ENCODE measurements around the gene ALG5.
A peak's percentile ranks its signal among the peaks of the same experiment; 100 is the strongest.

ALG5 gene

GRCh38 chr13:36979361-36980050 is 19.6 kb downstream of the ALG5 start:
- no peak for FAIRE-seq

DNA sequence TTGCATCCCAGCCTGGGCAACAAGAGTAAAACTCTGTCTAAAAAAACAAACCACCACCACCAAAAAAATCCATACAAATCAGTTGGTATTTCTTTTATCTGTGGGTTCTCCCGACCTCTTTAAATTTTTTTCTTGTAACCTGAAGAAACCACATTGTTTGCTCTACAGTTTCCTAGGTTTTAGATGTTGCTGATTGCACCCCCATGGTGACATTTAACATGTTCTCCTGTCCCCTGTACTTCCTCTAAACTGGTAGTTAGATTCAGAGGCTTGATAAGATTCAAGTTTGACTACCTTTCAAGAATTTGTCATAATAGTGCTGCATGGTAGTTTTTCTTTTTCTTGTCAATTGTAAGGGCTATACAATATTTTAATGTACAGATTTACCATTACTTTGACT is 24.0 kb downstream of the ALG5 start:
- FAIRE-seq = no peak

DNA sequence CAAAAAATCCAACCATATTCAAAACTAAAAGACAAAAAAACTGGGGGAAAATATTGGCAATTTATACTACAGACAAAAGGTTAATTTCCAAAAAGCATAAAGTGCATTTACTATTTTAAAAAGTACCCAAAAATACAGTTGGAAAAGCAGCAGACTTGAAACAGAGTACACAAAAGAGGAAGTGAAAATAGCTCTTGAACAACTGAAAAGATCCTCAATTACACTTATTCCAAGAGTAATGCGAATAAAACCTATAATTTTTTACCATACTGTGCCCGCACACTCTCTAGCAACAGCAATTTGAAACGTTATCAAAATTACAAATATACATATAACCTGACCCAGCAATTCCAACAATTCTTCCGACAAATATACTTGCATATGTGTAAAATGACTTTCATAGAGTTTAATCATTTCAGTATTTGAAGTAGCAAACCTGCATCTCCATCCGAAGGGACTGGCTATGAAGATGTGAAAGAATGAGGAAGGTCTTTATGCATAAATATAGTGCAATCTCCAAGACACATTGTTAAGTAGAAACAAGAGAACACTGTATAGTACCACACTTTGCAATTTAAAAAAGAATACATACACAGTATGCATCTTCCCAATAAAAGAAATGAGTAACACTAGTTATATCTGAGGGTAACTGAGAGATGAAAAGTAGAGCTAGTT is 25.4 kb downstream of the ALG5 start:
- FAIRE-seq = peak; percentile 77

GRCh38 chr13:36973009-36973408 is 26.1 kb downstream of the ALG5 start:
- FAIRE-seq = no peak

DNA sequence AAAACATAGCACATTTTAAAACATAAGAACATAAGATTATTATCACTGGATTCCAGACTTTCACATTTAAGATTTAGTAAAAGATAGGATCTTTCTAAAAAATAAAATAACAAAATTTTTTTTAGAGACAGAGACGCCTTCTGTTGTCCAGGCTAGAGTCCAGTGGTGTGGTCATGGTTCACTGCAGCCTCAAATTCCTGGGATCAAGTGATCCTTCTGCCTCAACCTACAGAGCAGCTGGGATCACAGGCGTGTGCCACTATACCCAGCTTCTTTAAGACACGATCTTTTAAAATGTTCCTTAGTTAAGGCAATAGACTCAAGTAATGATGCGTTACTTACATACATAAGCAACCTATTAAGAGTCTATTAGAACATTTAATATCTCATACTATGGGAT is 32.7 kb downstream of the ALG5 start:
- FAIRE-seq = no peak

DNA sequence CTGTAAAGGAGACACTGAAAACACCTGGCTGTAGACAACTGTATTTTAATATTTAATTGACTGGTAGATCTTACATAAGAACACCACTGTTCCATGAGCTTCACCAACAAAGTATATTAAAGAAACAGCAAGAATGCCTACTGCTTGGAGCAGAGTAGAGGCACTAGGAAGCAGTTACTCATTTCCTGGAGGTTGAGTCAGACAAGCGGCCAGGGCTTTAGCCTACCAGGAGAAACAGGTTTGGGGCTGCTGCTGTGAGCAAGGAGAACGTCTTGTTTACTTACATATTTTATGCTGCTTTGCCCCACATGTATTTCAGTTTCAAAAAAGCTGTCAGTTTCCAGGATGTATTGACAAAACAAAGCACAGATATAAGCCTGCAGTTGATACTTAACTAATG is 33.4 kb downstream of the ALG5 start:
- FAIRE-seq = no peak

- no peak for FAIRE-seq
These were observed 39.6 kb downstream of the ALG5 start for GRCh38 chr13:36959456-36960116.

GRCh38 chr13:36954542-36954941 is 44.6 kb downstream of the ALG5 start:
- no peak for FAIRE-seq

DNA sequence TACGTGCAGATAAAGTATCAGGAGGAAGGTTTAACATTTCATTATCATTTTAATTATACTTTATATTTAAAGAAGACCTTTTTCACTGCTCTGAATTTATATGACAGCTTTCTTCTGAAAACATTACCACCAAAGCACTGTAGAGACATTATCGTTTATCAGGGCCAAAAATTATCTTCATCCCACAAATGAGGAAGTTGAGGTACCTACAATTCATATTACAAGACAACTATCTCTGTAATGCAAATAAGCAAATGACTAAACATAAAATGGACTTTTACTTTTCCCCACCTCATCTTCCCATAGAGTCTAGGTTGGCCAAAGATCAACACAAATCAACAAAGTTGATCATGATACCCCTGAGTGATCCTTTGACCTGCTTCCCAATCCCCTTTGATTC is 48.2 kb downstream of the ALG5 start:
- FAIRE-seq = no peak

- no peak for FAIRE-seq
These were observed 48.8 kb downstream of the ALG5 start for GRCh38 chr13:36950330-36950729.

DNA sequence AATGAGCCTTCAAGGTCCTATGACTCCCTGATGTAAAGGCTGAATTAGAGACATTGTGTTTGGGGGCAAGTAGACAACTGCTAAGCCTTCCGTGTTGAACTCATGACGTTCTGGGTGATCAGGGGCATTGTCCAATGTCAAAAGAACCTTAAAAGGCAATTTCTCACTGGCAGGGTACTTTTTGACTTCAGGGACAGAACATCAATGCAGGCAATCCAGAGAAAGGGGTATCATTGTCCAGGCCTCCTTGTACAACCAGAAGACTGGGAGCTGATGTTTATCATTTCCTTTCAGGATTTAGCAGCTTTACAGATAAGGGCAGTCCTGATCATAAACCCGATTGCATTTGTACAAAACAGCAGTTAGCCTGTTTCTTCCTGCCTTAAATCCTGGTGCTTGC is 54.1 kb downstream of the ALG5 start:
- FAIRE-seq = no peak

- no peak for FAIRE-seq
These were observed 73.5 kb downstream of the ALG5 start for GRCh38 chr13:36925603-36926002.

GRCh38 chr13:36924001-36924400 is 75.1 kb downstream of the ALG5 start:
- no peak for FAIRE-seq

- FAIRE-seq = no peak
These were observed 77.4 kb downstream of the ALG5 start for GRCh38 chr13:36921631-36922301.

DNA sequence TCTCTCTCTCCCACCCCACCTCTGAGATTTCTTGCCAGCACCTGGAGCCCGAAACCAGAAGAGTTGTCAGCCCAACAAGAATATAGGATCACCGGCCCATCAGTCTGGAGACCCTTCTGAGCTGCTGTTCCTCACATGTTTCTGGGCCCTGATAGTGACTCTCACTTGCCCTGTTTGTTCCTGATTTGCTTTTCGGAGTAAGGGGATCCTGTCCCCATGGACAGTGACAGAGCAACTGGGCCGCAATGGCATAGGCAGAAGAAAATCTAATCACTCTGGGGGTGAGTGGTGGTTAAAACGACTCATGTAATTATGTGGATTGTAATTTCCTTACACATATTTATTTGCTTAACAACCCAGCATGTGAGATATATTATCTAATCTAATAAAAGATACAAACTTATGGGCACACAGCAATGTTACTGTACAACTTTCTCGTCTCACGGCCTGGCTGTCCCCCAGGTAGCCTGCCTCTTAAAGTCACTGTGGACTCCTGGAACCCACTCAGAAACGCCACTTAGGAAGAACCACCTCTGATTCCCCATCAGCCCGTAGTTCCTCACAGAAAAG is 78.4 kb downstream of the ALG5 start:
- no peak for FAIRE-seq

DNA sequence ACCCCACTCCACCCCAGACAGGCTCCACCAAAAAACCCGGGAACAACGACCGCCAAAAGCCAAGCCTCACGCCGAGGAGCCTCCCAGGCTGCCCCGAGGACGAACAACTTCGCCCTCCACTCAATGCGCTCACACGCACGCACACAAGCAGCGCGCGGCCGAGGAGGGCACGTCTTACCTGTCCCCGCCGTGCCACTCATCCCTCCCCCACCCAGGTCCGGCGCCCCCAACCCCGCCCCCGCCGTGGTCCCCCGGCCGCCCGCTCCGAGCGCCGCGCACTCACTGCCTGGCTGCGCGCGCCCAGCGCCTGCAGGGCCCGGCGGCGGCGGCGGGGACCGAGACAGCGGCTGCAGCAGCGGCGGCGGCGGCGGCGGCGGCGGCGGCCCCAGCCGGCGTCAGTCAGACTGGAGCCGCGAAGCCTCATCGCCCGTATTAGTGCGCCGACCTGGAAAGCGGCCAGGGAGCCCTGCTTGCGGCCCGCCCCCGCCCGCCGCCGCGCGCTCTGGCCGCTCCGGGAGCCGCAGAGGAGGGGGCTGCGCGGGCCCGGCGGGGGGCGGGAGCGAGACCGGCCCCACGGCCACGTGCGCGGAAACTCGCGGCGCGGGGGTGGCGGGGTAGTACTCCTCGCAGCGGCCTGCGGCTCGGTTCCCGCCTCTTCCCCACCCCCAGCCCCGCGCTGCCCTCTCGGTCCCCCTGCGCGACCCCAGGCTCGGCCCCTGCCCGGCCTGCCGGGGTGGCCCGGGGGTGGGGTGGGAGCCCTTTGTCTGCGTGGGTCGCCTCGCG is 79.1 kb downstream of the ALG5 start, which contains the start of gene SMAD9:
TSS of gene SMAD9 (minus strand) at position 406 of the 783 bp plus-strand sequence. CDS start 40,549 bp downstream, outside the sequence.
- no peak for FAIRE-seq

DNA sequence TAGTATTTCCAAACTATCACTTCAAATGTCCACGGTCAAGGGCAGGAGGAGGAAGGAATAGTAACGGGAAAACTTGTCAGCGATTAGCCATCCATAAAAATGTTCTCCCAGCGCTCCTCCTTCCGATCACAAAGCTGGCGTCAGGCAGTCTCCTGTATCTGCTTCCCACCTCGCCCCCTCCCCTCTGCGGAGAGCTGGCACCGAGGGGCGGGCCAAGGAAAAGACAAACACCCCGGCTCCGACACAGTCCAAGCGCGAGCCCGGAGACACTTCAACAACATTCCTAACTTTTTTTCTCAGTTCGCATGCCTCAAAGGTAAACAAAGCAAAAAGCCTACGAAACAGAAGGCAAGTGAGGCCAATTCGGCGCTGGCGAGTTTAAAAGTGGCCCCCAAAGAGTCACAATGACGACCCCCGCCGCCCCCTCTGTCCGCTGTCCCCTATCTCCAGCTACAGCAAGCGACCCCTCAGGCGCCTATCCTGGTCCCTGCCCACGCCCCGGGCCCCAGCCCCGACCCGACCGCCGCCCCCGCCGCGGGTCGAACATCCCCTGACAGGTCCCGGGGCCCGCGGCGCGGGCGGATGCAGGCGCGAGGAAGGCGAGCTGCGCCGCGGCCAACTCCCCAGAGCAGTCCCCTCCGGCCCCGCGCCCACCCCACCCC is 79.8 kb downstream of the ALG5 start:
- FAIRE-seq = no peak

DNA sequence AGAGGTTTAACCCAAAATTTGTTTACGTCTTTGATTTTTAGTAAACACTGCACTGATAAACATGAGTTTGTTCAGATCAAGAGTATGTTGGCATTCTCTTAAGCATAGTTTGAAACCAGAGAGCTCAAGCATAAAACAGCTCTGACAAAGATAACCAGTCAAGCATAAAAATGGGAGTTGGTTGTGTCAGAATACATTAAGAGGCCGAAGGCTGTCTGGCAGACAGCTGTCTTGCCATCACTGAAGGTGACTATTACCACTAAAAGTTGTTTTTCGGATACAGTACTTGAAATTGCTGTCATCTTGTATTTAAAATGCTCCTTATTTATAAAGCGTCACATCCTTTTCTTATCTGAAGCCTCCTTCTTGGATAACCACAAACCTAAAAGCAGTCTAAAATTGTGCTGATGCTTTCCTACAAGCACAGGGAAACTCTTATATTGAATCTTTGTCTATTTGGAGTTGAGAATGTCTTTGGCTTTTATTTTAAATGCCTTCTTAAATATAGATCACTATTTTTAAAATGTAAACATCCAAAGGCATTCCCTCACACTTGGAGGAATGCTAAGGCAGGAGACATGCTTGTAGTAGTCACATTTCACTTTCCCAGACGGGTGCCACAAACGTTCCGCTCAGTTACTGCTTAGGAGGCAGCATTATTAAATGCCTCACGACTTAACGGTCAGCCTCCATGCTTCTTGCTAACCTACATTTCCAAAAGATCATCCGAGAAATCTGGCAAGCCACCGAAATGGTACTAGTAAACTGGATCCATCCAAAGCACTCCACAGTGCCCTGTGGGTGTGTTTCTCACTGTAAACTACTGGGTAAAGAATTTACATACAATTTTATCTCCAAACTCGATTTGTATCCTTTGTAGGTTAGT is 80.7 kb downstream of the ALG5 start:
- peak; percentile 43 for FAIRE-seq

DNA sequence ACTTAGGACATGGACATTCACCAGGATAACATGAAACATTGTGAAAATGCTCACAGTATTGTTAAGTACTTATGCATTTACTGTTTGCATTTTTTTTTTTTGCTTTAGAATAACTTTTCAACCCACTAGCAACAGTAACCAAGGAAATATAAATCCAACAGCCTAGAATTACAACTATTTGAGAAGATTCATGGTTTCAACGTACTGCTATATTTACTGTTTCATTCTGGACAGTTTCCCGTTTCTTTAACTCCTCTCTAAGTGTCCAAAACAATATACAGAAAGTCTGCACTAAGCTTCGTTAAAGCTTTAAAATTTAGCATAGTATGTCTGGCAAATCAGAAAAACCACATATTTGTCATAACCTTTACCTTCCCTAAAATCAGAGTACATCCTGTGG is 81.8 kb downstream of the ALG5 start:
- no peak for FAIRE-seq

- FAIRE-seq = no peak
These were observed 83.1 kb downstream of the ALG5 start for GRCh38 chr13:36915896-36916640.
